Measurements from ENCODE around the gene TRPV6. TPM values are rescaled to one million over a fixed set of nuclear protein-coding genes. Genes with fewer than 3 reads are reported as not detected.

The TRPV6 gene
- total and polyA plus RNA-seq, 8 donors = 1.1 to 8.5 (median 6.5) TPM

DNA sequence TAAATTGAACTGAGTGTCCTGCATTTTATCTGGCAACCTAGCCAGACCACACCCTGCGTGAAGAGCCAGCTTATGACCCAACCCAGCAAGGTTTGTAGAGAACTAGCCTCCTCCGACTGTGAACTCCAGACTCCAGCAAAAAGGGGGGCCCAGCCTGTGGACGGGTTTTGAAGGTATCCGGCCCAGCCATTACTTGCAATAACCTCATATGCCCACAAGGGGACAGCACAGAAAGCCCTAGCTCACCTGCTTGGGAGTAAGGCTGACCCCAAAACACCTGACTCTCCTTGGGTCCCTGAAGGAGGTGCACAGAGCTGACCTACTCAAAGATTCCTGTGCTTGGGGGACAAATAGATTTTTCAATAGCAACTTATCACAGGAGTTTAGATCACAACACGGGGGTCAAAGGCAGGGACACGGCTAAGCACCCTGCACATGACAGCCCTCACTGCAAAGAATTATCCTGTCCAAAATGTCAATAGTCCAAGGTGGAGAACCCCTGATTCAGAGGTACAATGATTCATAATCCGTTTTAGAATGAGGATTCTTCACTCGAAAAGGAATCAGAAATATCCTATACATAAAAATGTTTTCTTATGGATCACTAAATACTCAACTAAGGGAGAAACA lies 4.6 kb downstream of the TRPV6 start:
- intact Hi-C loops (cut with DNase I) = no loop called here
- Histone ChIP-seq H3K27me3 (peaks cover 0 to 28% of the 10 kb centered on the region in 2 donors), H3K36me3 (no peaks in the 10 kb centered on the region), H3K4me1 (no peaks in the 10 kb centered on the region), H3K27ac (no peak overlapping the region), H3K4me3 (no peak overlapping the region), H3K9me3 (no peaks in the 10 kb centered on the region)
- TF ChIP-seq, protein P1, sequence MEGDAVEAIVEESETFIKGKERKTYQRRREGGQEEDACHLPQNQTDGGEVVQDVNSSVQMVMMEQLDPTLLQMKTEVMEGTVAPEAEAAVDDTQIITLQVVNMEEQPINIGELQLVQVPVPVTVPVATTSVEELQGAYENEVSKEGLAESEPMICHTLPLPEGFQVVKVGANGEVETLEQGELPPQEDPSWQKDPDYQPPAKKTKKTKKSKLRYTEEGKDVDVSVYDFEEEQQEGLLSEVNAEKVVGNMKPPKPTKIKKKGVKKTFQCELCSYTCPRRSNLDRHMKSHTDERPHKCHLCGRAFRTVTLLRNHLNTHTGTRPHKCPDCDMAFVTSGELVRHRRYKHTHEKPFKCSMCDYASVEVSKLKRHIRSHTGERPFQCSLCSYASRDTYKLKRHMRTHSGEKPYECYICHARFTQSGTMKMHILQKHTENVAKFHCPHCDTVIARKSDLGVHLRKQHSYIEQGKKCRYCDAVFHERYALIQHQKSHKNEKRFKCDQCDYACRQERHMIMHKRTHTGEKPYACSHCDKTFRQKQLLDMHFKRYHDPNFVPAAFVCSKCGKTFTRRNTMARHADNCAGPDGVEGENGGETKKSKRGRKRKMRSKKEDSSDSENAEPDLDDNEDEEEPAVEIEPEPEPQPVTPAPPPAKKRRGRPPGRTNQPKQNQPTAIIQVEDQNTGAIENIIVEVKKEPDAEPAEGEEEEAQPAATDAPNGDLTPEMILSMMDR (IDR thresholded peaks at IDR 0.05) = peak; percentile 66 to 71
- ATAC-seq (peak; percentile 53), DNase-seq (peak in 1 of 4 donors; percentile 31)

DNA sequence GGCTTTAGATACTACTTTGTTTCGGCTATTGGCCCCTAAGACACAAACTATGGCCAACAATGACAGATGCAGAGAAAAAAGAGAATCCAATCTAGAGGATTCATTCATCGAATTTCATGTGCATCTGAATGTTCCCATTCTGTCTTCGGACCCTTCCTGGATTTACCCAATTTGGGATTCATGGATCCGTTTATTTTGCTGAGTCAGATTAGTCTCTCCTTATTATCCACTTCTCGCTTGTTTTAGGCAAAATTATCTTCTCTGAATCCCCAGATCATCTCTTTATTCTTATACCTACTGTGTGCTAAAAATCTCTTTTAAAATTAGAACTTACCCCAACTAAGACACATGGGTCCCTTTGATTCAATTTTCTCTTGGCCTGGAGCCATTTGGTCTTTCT lies 6.5 kb downstream of the TRPV6 start:
- DNase-seq (no peak), ATAC-seq (no peak)
- Histone ChIP-seq H3K36me3 (no peaks in the 10 kb centered on the region), H3K4me1 (no peaks in the 10 kb centered on the region), H3K4me3 (no peak overlapping the region), H3K9me3 (no peaks in the 10 kb centered on the region), H3K27ac (no peak overlapping the region), H3K27me3 (peaks cover 0 to 28% of the 10 kb centered on the region in 2 donors)
- TF ChIP-seq, protein P1 (IDR thresholded peaks at IDR 0.05) = no peak
- intact Hi-C loops (cut with DNase I) = no loop called here

DNA sequence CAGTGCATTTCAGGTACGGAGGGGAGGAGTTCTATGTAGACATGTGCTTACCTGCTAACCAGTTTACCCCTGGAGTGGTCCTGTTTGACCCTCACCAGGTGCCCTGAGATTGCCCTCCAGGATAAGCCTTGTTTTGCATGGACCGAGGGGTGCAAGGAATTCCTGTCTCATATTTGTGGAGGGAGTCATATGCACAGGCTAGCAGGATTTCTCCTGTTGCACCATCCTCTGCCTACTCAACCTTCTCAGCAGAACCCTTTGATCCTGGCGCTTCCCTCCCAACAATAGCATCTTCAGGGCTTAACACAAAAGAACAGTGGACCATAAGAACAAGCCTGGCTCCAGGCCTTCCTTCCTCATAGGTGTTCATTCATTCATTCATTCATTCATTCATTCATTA lies 7.2 kb downstream of the TRPV6 start:
- TF ChIP-seq, protein P1 (IDR thresholded peaks at IDR 0.05) = no peak
- Histone ChIP-seq H3K4me3 (no peak overlapping the region), H3K9me3 (no peaks in the 10 kb centered on the region), H3K27ac (no peak overlapping the region), H3K36me3 (no peaks in the 10 kb centered on the region), H3K27me3 (peaks cover 0 to 24% of the 10 kb centered on the region in 2 donors), H3K4me1 (no peaks in the 10 kb centered on the region)
- DNase-seq (no peak), ATAC-seq (no peak)
- intact Hi-C loops (cut with DNase I) = no loop called here

GRCh38 chr7:142876991-142877910 lies 8.3 kb downstream of the TRPV6 start:
- Histone ChIP-seq H3K4me1 (no peaks in the 10 kb centered on the region), H3K4me3 (no peak overlapping the region), H3K36me3 (no peaks in the 10 kb centered on the region), H3K9me3 (no peaks in the 10 kb centered on the region), H3K27ac (no peak overlapping the region), H3K27me3 (peaks cover 0 to 21% of the 10 kb centered on the region in 2 donors)
- DNase-seq = peak in 2 of 4 donors; percentile 19 to 54
- TF ChIP-seq, protein P1 (IDR thresholded peaks at IDR 0.05) = no peak
- intact Hi-C loops (cut with DNase I) = no loop called here
- ATAC-seq = no peak

Measured in left lung (tissue), 10 donors.